IMR-90 (cell line): ENCODE results near the gene SFSWAP. TPM values are rescaled to one million over a fixed set of nuclear protein-coding genes. Genes with fewer than 3 reads are reported as not detected.

Source experiments
- ATAC-seq: fragments of 200-7000 bp; cut with Tn5 transposase; 2 replicates; pipeline ENCODE4 v1.9.1; 2020; ENCODE audit warnings: low read depth, mild to moderate bottlenecking, moderate library complexity
- BruUV-seq: library from RNA; stranded (reverse); fragments of 400-500 nt; replicated peaks from 2 replicates; lab custom pipeline; 2021; lab: Mats Ljungman, UMichigan
- CTCF ChIA-PET: fragments of 300-600 bp; formaldehyde crosslinking; extraction: SDS; loops from one replicate; lab custom pipeline; 2021; ENCODE audit warnings: antibody characterized with exemption; lab: Yijun Ruan, JAX
- POLR2A ChIA-PET: fragments of 300-600 bp; sonication (Branson Sonifier 250); formaldehyde crosslinking; loops from one replicate; lab custom pipeline; 2022; ENCODE audit warnings: antibody characterized with exemption; ENCODE audit not compliant: unreplicated experiment; lab: Charles Lee
- DNase-seq: peaks from one replicate; pipeline ENCODE4 v3.0.0; 2013
- H2AFZ ChIP-seq: replicated peaks from 2 replicates; pipeline ENCODE3; 2013; ENCODE audit warnings: low read length, mild to moderate bottlenecking; ENCODE audit not compliant: poor library complexity
- H2AK5ac ChIP-seq: 2 replicates; pipeline ENCODE4 v1.6.1; 2013; ENCODE audit warnings: low read depth, low read length, inconsistent platforms
- H2AK9ac ChIP-seq: replicated peaks from 2 replicates; pipeline ENCODE3; 2013; ENCODE audit warnings: mild to moderate bottlenecking, low read depth, low read length, moderate library complexity; ENCODE audit not compliant: poor library complexity
- H2BK120ac ChIP-seq: 2 replicates; pipeline ENCODE4 v1.6.1; 2013; ENCODE audit warnings: low read depth, low read length, inconsistent platforms
- H2BK15ac ChIP-seq: 3 replicates; pipeline ENCODE4 v1.6.1; 2013; ENCODE audit warnings: low read depth, low read length, inconsistent platforms
- H2BK20ac ChIP-seq: 2 replicates; pipeline ENCODE4 v1.6.1; 2013; ENCODE audit warnings: low read depth, mild to moderate bottlenecking, inconsistent platforms, low read length, moderate library complexity
- H2BK5ac ChIP-seq: 2 replicates; pipeline ENCODE4 v1.6.1; 2013; ENCODE audit warnings: mild to moderate bottlenecking, low read depth, low read length, inconsistent platforms; ENCODE audit not compliant: poor library complexity, severe bottlenecking
- H3K14ac ChIP-seq: replicated peaks from 2 replicates; pipeline ENCODE4 v1.6.1; 2013; ENCODE audit warnings: low read depth, low read length, inconsistent platforms
- H3K18ac ChIP-seq: 2 replicates; pipeline ENCODE4 v1.6.1; 2013; ENCODE audit warnings: low read depth, low read length, control low read depth
- H3K23ac ChIP-seq: 2 replicates; pipeline ENCODE4 v1.6.1; 2013; ENCODE audit warnings: low read depth, low read length, inconsistent platforms
- H3K27ac ChIP-seq: 2 replicates; pipeline ENCODE4 v1.5.1; 2013; ENCODE audit warnings: mild to moderate bottlenecking, control low read depth, low read length; ENCODE audit not compliant: insufficient read depth
- H3K27me3 ChIP-seq: 2 replicates; pipeline ENCODE4 v1.6.1; 2013; ENCODE audit warnings: low read length; ENCODE audit not compliant: control insufficient read depth, insufficient read depth
- H3K36me3 ChIP-seq: 2 replicates; pipeline ENCODE4 v1.6.1; 2013; ENCODE audit warnings: low read length, mixed read lengths; ENCODE audit not compliant: control insufficient read depth, insufficient read depth
- H3K4ac ChIP-seq: 2 replicates; pipeline ENCODE4 v1.6.1; 2013; ENCODE audit warnings: low read depth, low read length, inconsistent platforms
- H3K4me1 ChIP-seq: 2 replicates; pipeline ENCODE4 v1.6.1; 2013; ENCODE audit warnings: low read length, mixed read lengths; ENCODE audit not compliant: control insufficient read depth, insufficient read depth
- H3K4me2 ChIP-seq: 2 replicates; pipeline ENCODE4 v1.6.1; 2013; ENCODE audit warnings: low read depth, mild to moderate bottlenecking, control low read depth, low read length, moderate library complexity
- H3K4me3 ChIP-seq: 2 replicates; pipeline ENCODE4 v1.5.1; 2013; ENCODE audit warnings: low read depth, mild to moderate bottlenecking, control low read depth, low read length, moderate library complexity; ENCODE audit not compliant: insufficient read depth
- H3K56ac ChIP-seq: 2 replicates; pipeline ENCODE4 v1.6.1; 2013; ENCODE audit warnings: low read length, inconsistent platforms; ENCODE audit not compliant: insufficient read depth; ENCODE audit errors: extremely low read depth
- H3K79me1 ChIP-seq, 2 experiments: 2 replicates each; pipeline ENCODE4 v1.6.1; 2013; ENCODE audit warnings: low read length in 2 of 2, inconsistent platforms in 1 of 2, low read depth in 1 of 2
- H3K9ac ChIP-seq: 2 replicates; pipeline ENCODE4 v1.6.1; 2013; ENCODE audit warnings: low read depth, low read length, control low read depth
- H3K9me1 ChIP-seq: 2 replicates; pipeline ENCODE4 v1.6.1; 2013; ENCODE audit warnings: low read length, inconsistent platforms; ENCODE audit not compliant: insufficient read depth
- H3K9me3 ChIP-seq: 2 replicates; pipeline ENCODE4 v1.6.1; 2013; ENCODE audit warnings: low read length; ENCODE audit not compliant: control insufficient read depth, insufficient read depth
- H4K20me1 ChIP-seq: 2 replicates; pipeline ENCODE4 v1.6.1; 2013; ENCODE audit warnings: low read length, inconsistent platforms; ENCODE audit not compliant: insufficient read depth
- H4K5ac ChIP-seq: 2 replicates; pipeline ENCODE4 v1.6.1; 2013; ENCODE audit warnings: mild to moderate bottlenecking, low read depth, low read length, control low read depth
- H4K8ac ChIP-seq, 2 experiments: 2 replicates each; pipeline ENCODE4 v1.6.1; 2013; ENCODE audit warnings: low read depth in 2 of 2, low read length in 2 of 2, control low read depth in 1 of 2, inconsistent platforms in 1 of 2
- H4K91ac ChIP-seq: 2 replicates; pipeline ENCODE4 v1.6.1; 2013; ENCODE audit warnings: low read depth, low read length, inconsistent platforms; ENCODE audit not compliant: insufficient read depth
- BHLHE40 ChIP-seq: fragments of 150-350 bp; IDR thresholded peaks from 2 replicates; pipeline ENCODE4 v1.6.1; 2016; ENCODE audit warnings: mild to moderate bottlenecking, low read depth, low read length
- CEBPB ChIP-seq: IDR thresholded peaks from 2 replicates; pipeline ENCODE4 v1.6.1; 2012; ENCODE audit warnings: low read depth, low read length, improper control_type of control experiment
- CHD1 ChIP-seq: IDR thresholded peaks from 2 replicates; pipeline ENCODE4 v1.6.1; 2012; ENCODE audit warnings: low read depth, low read length, improper control_type of control experiment
- CTCF ChIP-seq: conservative IDR thresholded peaks from 2 replicates; pipeline ENCODE4 v1.5.1; 2012; ENCODE audit warnings: mild to moderate bottlenecking, low read depth, low read length, improper control_type of control experiment
- ELK1 ChIP-seq: fragments of 150-350 bp; IDR thresholded peaks from 2 replicates; pipeline ENCODE4 v1.6.1; 2016; ENCODE audit warnings: low read depth, mild to moderate bottlenecking, low read length, moderate library complexity, borderline replicate concordance
- FOS ChIP-seq: fragments of 150-350 bp; IDR thresholded peaks from 2 replicates; pipeline ENCODE4 v1.6.1; 2016; ENCODE audit warnings: low read depth, low read length
- MAFK ChIP-seq: IDR thresholded peaks from 2 replicates; pipeline ENCODE4 v1.6.1; 2012; ENCODE audit warnings: low read depth, low read length, improper control_type of control experiment
- MAZ ChIP-seq: IDR thresholded peaks from 2 replicates; pipeline ENCODE4 v1.6.1; 2012; ENCODE audit warnings: low read depth, mild to moderate bottlenecking, low read length, improper control_type of control experiment, moderate library complexity, borderline replicate concordance
- MXI1 ChIP-seq: IDR thresholded peaks from 2 replicates; pipeline ENCODE4 v1.6.1; 2012; ENCODE audit warnings: low read depth, mild to moderate bottlenecking, low read length, moderate library complexity, borderline replicate concordance
- NFE2L2 ChIP-seq: fragments of 150-350 bp; IDR thresholded peaks from 2 replicates; pipeline ENCODE4 v1.6.1; 2016; ENCODE audit warnings: low read depth, mild to moderate bottlenecking, low read length
- POLR2A ChIP-seq: IDR thresholded peaks from 2 replicates; pipeline ENCODE4 v1.6.1; 2012; ENCODE audit warnings: mild to moderate bottlenecking, low read depth, low read length
- RAD21 ChIP-seq: IDR thresholded peaks from 2 replicates; pipeline ENCODE4 v1.6.1; 2012; ENCODE audit warnings: low read length, improper control_type of control experiment
- RCOR1 ChIP-seq: IDR thresholded peaks from 2 replicates; pipeline ENCODE4 v1.6.1; 2012; ENCODE audit warnings: mild to moderate bottlenecking, low read length, improper control_type of control experiment; ENCODE audit not compliant: insufficient replicate concordance
- RFX5 ChIP-seq: IDR thresholded peaks from 2 replicates; pipeline ENCODE4 v1.8.0; 2012; ENCODE audit warnings: low read depth, mild to moderate bottlenecking, low read length, moderate library complexity
- SMC3 ChIP-seq: fragments of 150-350 bp; IDR thresholded peaks from 2 replicates; pipeline ENCODE4 v1.6.1; 2016; ENCODE audit warnings: low read depth, mild to moderate bottlenecking, antibody characterized with exemption, low read length, moderate library complexity
- USF2 ChIP-seq: fragments of 150-350 bp; IDR thresholded peaks from 2 replicates; pipeline ENCODE4 v1.6.1; 2017; ENCODE audit warnings: mild to moderate bottlenecking, antibody characterized with exemption, low read length, low read depth
- WGBS, 2 experiments: methylation state at CpG; one replicate each; pipeline versions ENCODE4 v1.1.5 to v1.1.7; 2013; ENCODE audit warnings: missing lambda C conversion rate in 2 of 2; ENCODE audit not compliant: insufficient read length in 1 of 2; ENCODE audit errors: extremely low coverage in 2 of 2; 5-methylcytosine and 5-hydroxymethylcytosine counted together
- dilution Hi-C: fragments of 300-500 bp; cut with HindIII; formaldehyde crosslinking; loops from one replicate; pipeline ENCODE4 v1.14.3; 2018; ENCODE audit warnings: low sequenced_read_pairs; ENCODE audit not compliant: unreplicated experiment
- in situ Hi-C: fragments of 300-500 bp; cut with MboI; formaldehyde crosslinking; loops from 3 replicates; pipeline ENCODE4 v1.14.3; 2019; ENCODE audit warnings: low sequenced_read_pairs, inconsistent platforms, mixed read lengths
- intact Hi-C: fragments of 100-400 bp; cut with micrococcal nuclease; formaldehyde crosslinking; loops from 2 replicates; pipeline ENCODE4 v1.10.0; 2022
- polyA plus RNA-seq, 3 experiments: library from polyadenylated mRNA; depleted of rRNA; stranded (reverse); fragments of >200 nt; gene quantifications; 2 replicates each; pipeline ENCODE4 v1.2.3, GENCODE V29; 2012; ENCODE audit warnings: low replicate concordance in 1 of 3
- total RNA-seq: library from RNA; depleted of rRNA; stranded (reverse); fragments of >200 nt; gene quantifications from 2 replicates; pipeline ENCODE4 v1.2.3, GENCODE V29; 2012

SFSWAP gene
- total and polyA plus RNA-seq, 2 of the 4 experiments (the other 2 are of a cell fraction), result 19.7 to 22.4 TPM

- H3K4me3 ChIP-seq, result no peak overlapping the region
- no peaks in the 10 kb centered on the region for H3K9me3 ChIP-seq
- no peak overlapping the region for H3K9ac ChIP-seq
- in situ Hi-C loops (no loop called here), intact Hi-C loops (loop anchor here (10.0 kb wide), 1 partner anchor 88 kb away; no protein-coding TSS in a partner anchor), dilution Hi-C loops (no loop called here)
- ChIA-PET CTCF (no interaction called here), POLR2A (no interaction called here)
- H3K36me3 ChIP-seq, result no peaks in the 10 kb centered on the region
- H3K4me1 ChIP-seq, result no peaks in the 10 kb centered on the region
- H3K27me3 ChIP-seq, result no peaks in the 10 kb centered on the region
- H3K18ac ChIP-seq, result no peak overlapping the region
- DNase-seq (no peak), ATAC-seq (no peak)
- no peak overlapping the region for H2BK120ac ChIP-seq
- H3K27ac ChIP-seq, result no peak overlapping the region
- no peak overlapping the region for H2BK20ac ChIP-seq
- no peak overlapping the region for H3K4ac ChIP-seq
- no peak overlapping the region for H4K8ac ChIP-seq
- H2BK15ac ChIP-seq, result no peak overlapping the region
- H3K4me2 ChIP-seq, result no peak overlapping the region
- BruUV-seq, result no TSS peak
- no peak overlapping the region for H3K56ac ChIP-seq
- TF ChIP-seq FOS (no peak), MXI1 (no peak), POLR2A (no peak), NFE2L2 (no peak), CEBPB (no peak), ELK1 (no peak), RCOR1 (no peak), USF2 (no peak), CTCF (no peak), MAFK (no peak), SMC3 (no peak), CHD1 (no peak), RFX5 (no peak), MAZ (no peak), BHLHE40 (no peak), RAD21 (no peak)
- no peak overlapping the region for H2BK5ac ChIP-seq
- H3K14ac ChIP-seq, result no peak overlapping the region
- no peak overlapping the region for H4K91ac ChIP-seq
- no peak overlapping the region for H2AK9ac ChIP-seq
- H4K20me1 ChIP-seq, result no peaks in the 10 kb centered on the region
- 60% methylated on average over 8 of the region's 19 CpGs; no CpG with 5 or more reads in 1 of the 2 experiments for WGBS, 2 experiments
- no peak overlapping the region for H2AK5ac ChIP-seq
- H2AFZ ChIP-seq, result no peak overlapping the region
- H4K5ac ChIP-seq, result no peak overlapping the region
- H3K79me1 ChIP-seq, result no peaks in the 10 kb centered on the region
- H3K9me1 ChIP-seq, result no peaks in the 10 kb centered on the region
- no peak overlapping the region for H3K23ac ChIP-seq
Observed at GRCh38 chr12:131692431-131692830, 18.5 kb upstream of the SFSWAP start.
